HUES6 (cell line): Measurements from ENCODE around the gene HDDC3.

Experiments
- H3K27ac ChIP-seq: 2 replicates; pipeline ENCODE4 v1.7.0; 2013; ENCODE audit warnings: low read depth, mild to moderate bottlenecking, low read length, inconsistent platforms
- H3K27me3 ChIP-seq: 2 replicates; pipeline ENCODE4 v1.6.1; 2013; ENCODE audit warnings: low read length; ENCODE audit not compliant: control insufficient read depth, insufficient read depth
- H3K36me3 ChIP-seq: 2 replicates; pipeline ENCODE4 v1.6.1; 2013; ENCODE audit warnings: low read length; ENCODE audit not compliant: control insufficient read depth, insufficient read depth
- H3K4me1 ChIP-seq: 2 replicates; pipeline ENCODE4 v1.6.1; 2013; ENCODE audit warnings: low read length; ENCODE audit not compliant: control insufficient read depth, insufficient read depth
- H3K4me3 ChIP-seq: 2 replicates; pipeline ENCODE4 v1.5.1; 2013; ENCODE audit warnings: low read depth, low read length
- H3K9ac ChIP-seq: one replicate; pipeline ENCODE4 v1.6.1; 2013; ENCODE audit warnings: mild to moderate bottlenecking, low read length
- H3K9me3 ChIP-seq: 2 replicates; pipeline ENCODE4 v1.6.1; 2013; ENCODE audit warnings: low read depth, low read length; ENCODE audit not compliant: control insufficient read depth, insufficient read depth

Gene HDDC3

DNA sequence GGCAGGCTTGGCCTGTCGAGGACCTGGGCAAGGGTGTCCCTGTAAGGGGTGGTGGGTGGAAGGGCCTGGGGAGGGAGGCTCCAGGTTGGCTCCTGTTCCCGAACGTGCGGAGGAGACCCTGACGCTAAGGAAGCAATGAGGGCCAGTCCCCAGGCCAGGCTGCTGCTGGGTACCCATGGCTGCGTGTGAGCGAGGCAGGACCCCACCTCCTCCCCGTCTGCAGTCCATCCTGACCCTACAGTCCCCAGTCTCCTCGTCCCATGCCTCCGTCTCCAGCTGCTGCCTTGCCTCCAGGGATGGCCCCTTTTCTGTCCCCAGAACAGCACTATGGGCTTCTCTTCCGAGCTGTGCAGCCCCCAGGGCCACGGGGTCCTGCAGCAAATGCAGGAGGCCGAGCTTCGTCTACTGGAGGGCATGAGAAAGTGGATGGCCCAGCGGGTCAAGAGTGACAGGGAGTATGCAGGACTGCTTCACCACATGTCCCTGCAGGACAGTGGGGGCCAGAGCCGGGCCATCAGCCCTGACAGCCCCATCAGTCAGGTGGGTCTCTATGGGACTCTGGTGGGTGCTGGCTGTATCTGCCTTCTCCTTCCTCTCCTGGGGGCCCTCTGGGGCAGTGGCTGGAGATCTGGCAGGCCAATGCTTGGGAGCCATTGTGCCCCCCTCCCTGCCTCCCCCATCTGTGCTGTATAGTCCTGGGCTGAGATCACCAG, 47.5 kb downstream of the HDDC3 start:
- Histone ChIP-seq H3K36me3 (peaks cover 21% of the 10 kb centered on the region), H3K4me1 (peaks cover 25% of the 10 kb centered on the region), H3K4me3 (peak overlapping the region; percentile 46), H3K27ac (peak overlapping the region; percentile 67; the same call in 1 of the 2 replicates), H3K27me3 (no peaks in the 10 kb centered on the region), H3K9me3 (no peaks in the 10 kb centered on the region), H3K9ac (peak overlapping the region; percentile 47)

DNA sequence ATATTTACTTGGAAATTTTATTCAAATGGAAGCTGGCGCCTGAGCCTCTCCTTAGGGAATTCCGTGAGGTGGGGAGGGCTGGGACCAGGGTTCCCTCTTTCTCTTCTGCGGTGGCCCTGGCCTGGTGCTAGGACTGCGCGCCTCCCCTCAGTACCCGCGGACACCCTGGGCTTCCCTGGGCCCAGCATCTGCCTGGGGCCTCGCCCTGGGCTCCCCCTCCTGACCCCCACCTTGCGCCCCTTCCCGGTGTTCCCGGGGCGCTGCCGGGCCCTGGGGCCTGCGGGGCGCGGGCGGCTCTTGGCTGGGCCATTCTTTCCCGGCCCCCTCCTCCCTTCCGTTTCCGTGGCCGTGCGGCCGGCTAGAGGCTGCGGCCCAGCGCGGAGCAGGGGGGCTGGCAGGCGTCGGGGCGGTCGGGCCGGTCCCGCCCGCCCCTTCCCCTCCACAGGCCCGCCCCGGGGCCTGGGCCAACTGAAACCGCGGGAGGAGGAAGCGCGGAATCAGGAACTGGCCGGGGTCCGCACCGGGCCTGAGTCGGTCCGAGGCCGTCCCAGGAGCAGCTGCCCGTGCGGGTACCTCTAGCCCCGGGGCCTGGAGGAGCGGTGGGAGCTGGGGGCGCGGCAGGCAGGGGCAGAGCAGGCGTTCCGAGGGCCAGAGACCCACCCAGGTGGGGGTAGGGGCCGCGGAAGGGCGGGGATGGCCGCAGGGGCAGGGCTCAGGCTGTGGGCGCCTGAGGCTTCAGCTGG, 48.2 kb downstream of the HDDC3 start, which contains the start of gene FES:
Gene FES (plus strand): TSS at position 529 of the 743 bp plus-strand sequence. CDS start 542 bp downstream, outside the sequence.
- peaks cover 25% of the 10 kb centered on the region for H3K4me1 ChIP-seq
- peak within 1 kb of the TSS; percentile 46 for H3K4me3 ChIP-seq
- H3K27ac ChIP-seq, result peak within 1 kb of the TSS; percentile 67
- H3K9ac ChIP-seq, result peak within 1 kb of the TSS; percentile 47
- H3K9me3 ChIP-seq, result no peaks in the 10 kb centered on the region
- H3K36me3 ChIP-seq, result peaks cover 28% of the 10 kb centered on the region
- H3K27me3 ChIP-seq, result no peaks in the 10 kb centered on the region

DNA sequence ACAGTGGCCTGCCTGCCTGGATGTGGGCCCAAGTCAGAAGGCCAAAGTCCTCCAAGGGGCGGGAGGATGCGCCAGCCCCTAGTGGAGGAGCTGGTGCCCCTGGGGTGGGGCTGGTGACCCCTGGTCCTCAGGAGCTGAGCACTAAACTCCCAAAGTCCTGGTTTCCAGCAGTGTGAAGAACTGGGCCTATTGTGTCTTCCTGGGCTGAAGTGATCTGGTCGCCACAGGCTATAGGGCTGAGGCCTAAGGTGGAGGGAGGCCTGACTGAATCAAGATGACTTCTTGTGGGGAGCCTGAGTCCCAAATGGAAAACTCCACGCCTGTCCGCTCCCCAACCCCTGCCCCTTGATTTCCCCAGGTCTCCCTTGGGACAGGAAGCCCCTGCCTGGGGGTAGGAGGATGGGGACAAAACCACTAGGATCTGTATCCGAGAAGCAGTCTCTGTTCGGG, 48.8 kb downstream of the HDDC3 start:
- peaks cover 34% of the 10 kb centered on the region for H3K36me3 ChIP-seq
- H3K9ac ChIP-seq, result peak overlapping the region; percentile 45
- H3K4me1 ChIP-seq, result peaks cover 25% of the 10 kb centered on the region
- H3K9me3 ChIP-seq, result no peaks in the 10 kb centered on the region
- H3K27me3 ChIP-seq, result no peaks in the 10 kb centered on the region
- H3K4me3 ChIP-seq, result peak overlapping the region; percentile 46
- peak overlapping the region; percentile 67; the same call in 1 of the 2 replicates for H3K27ac ChIP-seq

DNA sequence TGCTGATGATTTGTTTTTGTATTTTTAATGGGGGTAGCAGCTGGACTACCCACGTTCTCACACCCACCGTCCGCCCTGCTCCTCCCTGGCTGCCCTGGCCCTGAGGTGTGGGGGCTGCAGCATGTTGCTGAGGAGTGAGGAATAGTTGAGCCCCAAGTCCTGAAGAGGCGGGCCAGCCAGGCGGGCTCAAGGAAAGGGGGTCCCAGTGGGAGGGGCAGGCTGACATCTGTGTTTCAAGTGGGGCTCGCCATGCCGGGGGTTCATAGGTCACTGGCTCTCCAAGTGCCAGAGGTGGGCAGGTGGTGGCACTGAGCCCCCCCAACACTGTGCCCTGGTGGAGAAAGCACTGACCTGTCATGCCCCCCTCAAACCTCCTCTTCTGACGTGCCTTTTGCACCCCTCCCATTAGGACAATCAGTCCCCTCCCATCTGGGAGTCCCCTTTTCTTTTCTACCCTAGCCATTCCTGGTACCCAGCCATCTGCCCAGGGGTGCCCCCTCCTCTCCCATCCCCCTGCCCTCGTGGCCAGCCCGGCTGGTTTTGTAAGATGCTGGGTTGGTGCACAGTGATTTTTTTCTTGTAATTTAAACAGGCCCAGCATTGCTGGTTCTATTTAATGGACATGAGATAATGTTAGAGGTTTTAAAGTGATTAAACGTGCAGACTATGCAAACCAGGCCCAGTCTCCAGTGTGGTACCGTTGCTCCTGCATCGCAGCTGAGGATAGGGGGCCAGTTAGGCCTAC, 49.4 kb downstream of the HDDC3 start:
- Histone ChIP-seq H3K9ac (no peak overlapping the region), H3K27ac (peak overlapping the region; percentile 67; the same call in 1 of the 2 replicates), H3K36me3 (peaks cover 40% of the 10 kb centered on the region), H3K9me3 (no peaks in the 10 kb centered on the region), H3K27me3 (no peaks in the 10 kb centered on the region), H3K4me1 (peaks cover 25% of the 10 kb centered on the region), H3K4me3 (no peak overlapping the region)

DNA sequence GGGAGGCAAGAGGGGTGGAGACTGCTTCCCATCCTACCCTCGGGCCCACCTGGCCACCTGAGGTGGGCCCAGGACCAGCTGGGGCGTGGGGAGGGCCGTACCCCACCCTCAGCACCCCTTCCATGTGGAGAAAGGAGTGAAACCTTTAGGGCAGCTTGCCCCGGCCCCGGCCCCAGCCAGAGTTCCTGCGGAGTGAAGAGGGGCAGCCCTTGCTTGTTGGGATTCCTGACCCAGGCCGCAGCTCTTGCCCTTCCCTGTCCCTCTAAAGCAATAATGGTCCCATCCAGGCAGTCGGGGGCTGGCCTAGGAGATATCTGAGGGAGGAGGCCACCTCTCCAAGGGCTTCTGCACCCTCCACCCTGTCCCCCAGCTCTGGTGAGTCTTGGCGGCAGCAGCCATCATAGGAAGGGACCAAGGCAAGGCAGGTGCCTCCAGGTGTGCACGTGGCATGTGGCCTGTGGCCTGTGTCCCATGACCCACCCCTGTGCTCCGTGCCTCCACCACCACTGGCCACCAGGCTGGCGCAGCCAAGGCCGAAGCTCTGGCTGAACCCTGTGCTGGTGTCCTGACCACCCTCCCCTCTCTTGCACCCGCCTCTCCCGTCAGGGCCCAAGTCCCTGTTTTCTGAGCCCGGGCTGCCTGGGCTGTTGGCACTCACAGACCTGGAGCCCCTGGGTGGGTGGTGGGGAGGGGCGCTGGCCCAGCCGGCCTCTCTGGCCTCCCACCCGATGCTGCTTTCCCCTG, 50.2 kb downstream of the HDDC3 start:
- no peak overlapping the region for H3K27ac ChIP-seq
- H3K9ac ChIP-seq, result no peak overlapping the region
- H3K9me3 ChIP-seq, result no peaks in the 10 kb centered on the region
- no peak overlapping the region for H3K4me3 ChIP-seq
- H3K4me1 ChIP-seq, result peaks cover 25% of the 10 kb centered on the region
- no peaks in the 10 kb centered on the region for H3K27me3 ChIP-seq
- H3K36me3 ChIP-seq, result peaks cover 48% of the 10 kb centered on the region

DNA sequence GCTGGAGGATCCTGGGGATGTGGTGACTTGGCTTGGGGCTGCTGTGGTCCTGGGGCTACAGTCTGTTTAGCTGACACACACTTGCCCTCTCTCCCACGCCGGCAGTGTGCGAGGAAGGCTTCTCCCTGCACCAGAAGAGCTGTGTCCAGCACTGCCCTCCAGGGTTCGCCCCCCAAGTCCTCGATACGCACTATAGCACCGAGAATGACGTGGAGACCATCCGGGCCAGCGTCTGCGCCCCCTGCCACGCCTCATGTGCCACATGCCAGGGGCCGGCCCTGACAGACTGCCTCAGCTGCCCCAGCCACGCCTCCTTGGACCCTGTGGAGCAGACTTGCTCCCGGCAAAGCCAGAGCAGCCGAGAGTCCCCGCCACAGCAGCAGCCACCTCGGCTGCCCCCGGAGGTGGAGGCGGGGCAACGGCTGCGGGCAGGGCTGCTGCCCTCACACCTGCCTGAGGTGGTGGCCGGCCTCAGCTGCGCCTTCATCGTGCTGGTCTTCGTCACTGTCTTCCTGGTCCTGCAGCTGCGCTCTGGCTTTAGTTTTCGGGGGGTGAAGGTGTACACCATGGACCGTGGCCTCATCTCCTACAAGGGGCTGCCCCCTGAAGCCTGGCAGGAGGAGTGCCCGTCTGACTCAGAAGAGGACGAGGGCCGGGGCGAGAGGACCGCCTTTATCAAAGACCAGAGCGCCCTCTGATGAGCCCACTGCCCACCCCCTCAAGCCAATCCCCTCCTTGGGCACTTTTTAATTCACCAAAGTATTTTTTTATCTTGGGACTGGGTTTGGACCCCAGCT, 51.0 kb downstream of the HDDC3 start:
- Histone ChIP-seq H3K27me3 (no peaks in the 10 kb centered on the region), H3K4me1 (peaks cover 25% of the 10 kb centered on the region), H3K4me3 (no peak overlapping the region), H3K9ac (no peak overlapping the region), H3K27ac (no peak overlapping the region), H3K9me3 (no peaks in the 10 kb centered on the region), H3K36me3 (peaks cover 56% of the 10 kb centered on the region)

DNA sequence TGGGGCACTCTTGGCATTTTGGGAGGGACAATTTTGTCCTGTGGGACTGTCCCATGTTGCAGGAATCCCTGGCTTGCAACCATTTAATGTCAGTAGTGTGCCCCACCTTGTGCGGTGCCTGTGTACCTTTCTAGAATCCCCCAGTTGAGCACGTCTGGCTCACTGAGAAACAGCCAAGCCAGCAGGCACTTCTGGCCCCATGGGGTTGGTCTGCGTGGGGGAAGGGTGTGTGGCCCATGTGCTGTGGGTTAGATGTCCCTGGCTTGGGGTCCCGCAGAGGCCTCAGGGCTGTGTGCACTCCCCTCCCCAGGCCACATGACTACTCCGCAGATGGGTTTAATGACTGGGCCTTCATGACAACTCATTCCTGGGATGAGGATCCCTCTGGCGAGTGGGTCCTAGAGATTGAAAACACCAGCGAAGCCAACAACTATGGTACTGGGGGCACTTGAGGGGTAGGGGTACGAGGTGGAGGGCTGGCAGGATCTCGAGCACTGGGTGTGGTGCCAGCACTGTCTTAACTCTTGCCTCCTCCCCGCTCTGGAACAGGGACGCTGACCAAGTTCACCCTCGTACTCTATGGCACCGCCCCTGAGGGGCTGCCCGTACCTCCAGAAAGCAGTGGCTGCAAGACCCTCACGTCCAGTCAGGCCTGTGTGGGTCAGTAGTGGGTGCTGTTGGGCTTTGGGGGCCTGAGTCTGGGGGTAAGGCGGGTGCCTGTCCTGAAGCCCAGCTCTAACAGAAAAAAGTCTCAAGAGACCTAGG, 51.8 kb downstream of the HDDC3 start:
- Histone ChIP-seq H3K9me3 (no peaks in the 10 kb centered on the region), H3K36me3 (peaks cover 64% of the 10 kb centered on the region), H3K4me1 (peaks cover 21% of the 10 kb centered on the region), H3K27me3 (no peaks in the 10 kb centered on the region), H3K9ac (no peak overlapping the region), H3K27ac (no peak overlapping the region), H3K4me3 (no peak overlapping the region)
